Suprapubic skin (tissue), 4 donors: ENCODE measurements around the gene SCAI. TPM values are rescaled to one million over a fixed set of nuclear protein-coding genes. Genes with fewer than 3 reads are reported as not detected.

ENCODE experiments used
- DNase-seq, 2 donors: peaks; one replicate each; pipeline ENCODE4 v3.0.0-alpha.2; 2019; ENCODE audit warnings: low spot score in 2 of 2
- H3K27ac ChIP-seq: fragments of 200-600 bp; sonication (generic); one replicate; pipeline ENCODE4 v1.5.1; 2019
- H3K27me3 ChIP-seq: fragments of 200-600 bp; sonication (generic); one replicate; pipeline ENCODE4 v1.5.1; 2019
- H3K36me3 ChIP-seq: fragments of 200-600 bp; sonication (generic); one replicate; pipeline ENCODE4 v1.5.1; 2019
- H3K4me1 ChIP-seq: fragments of 200-600 bp; sonication (generic); one replicate; pipeline ENCODE4 v1.5.1; 2019
- H3K4me3 ChIP-seq: fragments of 200-600 bp; sonication (generic); one replicate; pipeline ENCODE4 v1.5.1; 2019; ENCODE audit warnings: mild to moderate bottlenecking
- H3K9me3 ChIP-seq: fragments of 200-600 bp; sonication (generic); one replicate; pipeline ENCODE4 v1.5.1; 2019
- EP300 ChIP-seq: sonication (generic); formaldehyde crosslinking; IDR thresholded peaks from one replicate; pipeline ENCODE4 v1.6.1; 2017; ENCODE audit warnings: antibody characterized with exemption
- POLR2A ChIP-seq, 2 donors: fragments of 450-650 bp; IDR thresholded peaks; one replicate each; pipeline ENCODE4 v1.6.1; 2017; ENCODE audit warnings: antibody characterized with exemption in 2 of 2, mild to moderate bottlenecking in 2 of 2, moderate library complexity in 2 of 2
- WGBS: methylation state at CpG from one replicate; pipeline ENCODE4 v1.1.5; 2018; 5-methylcytosine and 5-hydroxymethylcytosine counted together
- total RNA-seq, 4 donors: library from RNA; depleted of rRNA; stranded (reverse); fragments of >200 nt; gene quantifications; one replicate each; pipeline ENCODE4 v1.1.0, GENCODE V29; 2016

SCAI gene
- total RNA-seq, 4 donors from 2014 or later, result 5.9 to 38.1 (median 10.2) TPM

DNA sequence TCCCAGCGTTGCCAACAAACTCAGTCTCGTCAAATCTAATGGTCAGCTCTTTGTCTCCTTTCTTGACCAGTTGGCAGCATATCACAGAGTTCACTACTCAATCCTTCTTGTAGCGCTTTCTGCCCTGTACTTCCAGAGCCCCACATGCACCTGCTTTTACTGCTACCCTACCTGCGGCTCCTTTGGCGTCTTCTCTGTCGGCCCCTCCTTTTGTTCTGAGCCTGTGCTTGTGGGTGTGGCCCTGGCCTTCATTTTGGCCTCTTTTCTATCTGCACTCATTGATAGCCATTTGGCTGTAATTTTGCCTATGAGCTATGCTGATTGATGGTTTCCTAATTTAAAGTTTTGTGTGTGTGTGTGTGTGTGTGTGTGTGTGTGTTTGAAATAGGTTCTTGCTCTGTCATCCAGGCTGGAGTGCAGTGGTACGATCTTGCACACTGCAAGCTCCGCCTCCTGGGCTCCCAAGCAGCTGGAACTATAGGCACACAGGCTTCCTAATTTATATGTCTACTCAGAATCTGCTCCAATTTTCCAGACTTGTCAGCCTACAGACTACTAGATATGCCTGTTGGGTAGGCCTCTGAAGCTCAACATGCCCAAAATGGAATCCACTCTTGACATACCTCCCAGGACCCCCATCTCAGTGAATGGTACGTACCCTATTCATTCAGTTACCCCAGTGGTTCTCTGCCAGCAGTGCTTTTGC is 249.1 kb downstream of the SCAI start:
- Histone ChIP-seq H3K4me3 (no peak overlapping the region), H3K27ac (no peak overlapping the region), H3K4me1 (peaks cover 3% of the 10 kb centered on the region), H3K36me3 (peaks cover 81% of the 10 kb centered on the region), H3K27me3 (no peaks in the 10 kb centered on the region), H3K9me3 (no peaks in the 10 kb centered on the region)
- TF ChIP-seq EP300, result no peak
- no peak for TF ChIP-seq POLR2A (IDR thresholded peaks at IDR 0.05)
- no peak for DNase-seq
- 81% methylated on average over 9 of the region's 9 CpGs for WGBS

Other genes starting within 250 kb of the SCAI start
- gene GOLGA1, start 202.4 kb downstream of the SCAI start, total RNA-seq, result 10 to 100 TPM; 20.2 to 47.5 (median 24.5) TPM
- gene PPP6C, start 46.3 kb upstream of the SCAI start, total RNA-seq, result 10 to 100 TPM; 26.8 to 36.8 (median 29.6) TPM
- 10 to 100 TPM; 11.4 to 14.6 (median 13.3) TPM for gene RABEPK, start 57.0 kb upstream of the SCAI start, total RNA-seq
- gene HSPA5, start 97.8 kb upstream of the SCAI start, total RNA-seq, result 10 to 100 TPM; 42.4 to 88.4 (median 74.6) TPM
- 10 to 100 TPM; 49.3 to 87.5 (median 58.7) TPM for gene GAPVD1, start 118.3 kb upstream of the SCAI start, total RNA-seq